NT2/D1 (cell line): Measurements from ENCODE around the gene STARD3.

Experiments used
- YY1 ChIP-seq: IDR thresholded peaks from 2 replicates; pipeline ENCODE4 v1.6.1; 2011; ENCODE audit not compliant: insufficient read length, insufficient read depth
- ZNF274 ChIP-seq: IDR thresholded peaks from 2 replicates; pipeline ENCODE4 v1.6.1; 2011; ENCODE audit warnings: mild to moderate bottlenecking, low read depth, low read length

DNA sequence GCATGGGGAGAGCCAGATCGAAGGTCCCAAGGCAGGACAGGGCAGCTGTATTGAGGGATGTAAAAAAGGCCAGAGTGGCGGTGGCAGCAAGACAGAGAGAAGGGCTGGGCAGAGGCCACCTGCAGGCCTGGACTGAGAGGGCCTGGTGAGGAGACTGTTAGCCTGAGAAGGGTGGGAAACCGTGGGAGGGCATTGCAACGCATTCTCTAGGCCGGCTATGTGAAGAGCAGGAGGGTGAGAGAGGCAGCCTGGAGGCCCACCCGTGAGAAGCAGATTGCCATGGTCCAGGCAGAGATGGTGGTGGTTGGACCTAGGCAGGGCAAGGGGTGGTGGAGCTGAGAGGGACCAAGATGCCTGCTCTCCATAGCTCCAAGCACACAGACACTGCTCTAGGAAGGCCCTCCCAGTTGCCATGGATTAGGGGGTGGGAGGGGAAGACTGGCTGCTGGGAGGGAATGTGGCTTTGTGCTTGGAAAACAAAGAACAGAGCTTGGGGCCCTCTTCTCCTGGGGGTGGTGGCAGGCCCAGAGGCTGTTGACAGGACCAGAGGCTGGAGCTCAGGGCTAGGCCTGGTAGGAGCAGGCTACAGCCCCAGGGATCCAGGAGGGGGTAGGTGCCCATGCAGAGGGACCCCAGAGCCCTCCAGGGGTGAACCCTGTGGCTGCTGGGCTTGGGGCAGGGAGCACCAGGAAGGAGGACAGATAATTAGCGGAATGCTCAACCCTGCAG lies 15.8 kb downstream of the STARD3 start:
- TF ChIP-seq YY1 (peak; percentile 14), ZNF274 (no peak)
